K562 (cell line): ENCODE measurements around the gene COMMD2.

Experiments
- HBP1 ChIP-seq: fragments of 450-650 bp; formaldehyde crosslinking; IDR thresholded peaks from 2 replicates; pipeline ENCODE4 v1.4.0; 2022; ENCODE audit warnings: missing genetic modification characterization
- MAFK ChIP-seq: IDR thresholded peaks from 2 replicates; pipeline ENCODE4 v1.6.1; 2011; ENCODE audit warnings: low read length, improper control_type of control experiment
- PCBP1 ChIP-seq: fragments of 200-400 bp; formaldehyde crosslinking; IDR thresholded peaks from 2 replicates; pipeline ENCODE4 v1.6.1; 2018; ENCODE audit warnings: mild to moderate bottlenecking, low read depth, low read length; ENCODE audit not compliant: poor library complexity, severe bottlenecking
- POLR2AphosphoS2 ChIP-seq: IDR thresholded peaks from 2 replicates; pipeline ENCODE4 v1.6.1; 2012; ENCODE audit warnings: low read length, improper control_type of control experiment
- RCOR1 ChIP-seq, 2 experiments: IDR thresholded peaks; 2 replicates each; pipeline ENCODE4 v1.6.1; 2012; ENCODE audit warnings: low read depth in 2 of 2, low read length in 2 of 2, borderline replicate concordance in 1 of 2, improper control_type of control experiment in 1 of 2
- TGIF2 ChIP-seq: sonication (generic); formaldehyde crosslinking; IDR thresholded peaks from 2 replicates; pipeline ENCODE4 v1.8.1; 2022; ENCODE audit warnings: mild to moderate bottlenecking, missing genetic modification reagents, moderate library complexity
- ZFP91 ChIP-seq: sonication (generic); formaldehyde crosslinking; IDR thresholded peaks from 2 replicates; pipeline ENCODE4 v1.8.0; 2022; ENCODE audit warnings: mild to moderate bottlenecking, missing genetic modification reagents
- ZNF324 ChIP-seq: fragments of 250-450 bp; sonication (Bioruptor Pico); IDR thresholded peaks from 2 replicates; pipeline ENCODE4 v1.4.0; 2020; ENCODE audit warnings: mild to moderate bottlenecking

DNA sequence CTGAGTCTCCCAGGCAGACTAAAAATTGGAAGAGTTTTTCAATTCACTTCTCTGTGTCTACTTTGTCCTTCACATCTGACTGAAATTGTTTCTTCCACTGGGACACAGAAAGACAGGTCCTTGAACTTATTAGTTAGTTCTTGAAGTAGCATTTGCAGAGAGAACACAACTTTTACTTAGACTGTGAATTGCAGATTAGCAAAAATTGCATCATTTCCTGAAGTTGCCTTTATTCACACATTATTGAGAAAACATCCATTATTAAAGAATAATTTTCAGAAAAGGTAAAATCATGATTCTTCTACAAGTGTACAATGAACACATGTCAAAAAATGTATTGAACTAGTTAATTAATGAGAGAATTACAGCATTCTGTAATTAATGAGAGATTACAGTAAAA is 1.4 kb upstream of the COMMD2 start:
- TF ChIP-seq PCBP1 = no peak
- TF ChIP-seq MAFK = no peak
- no peak for TF ChIP-seq HBP1 (CRISPR knock-in tag)
- TF ChIP-seq RCOR1 (IDR thresholded peaks at IDR 0.05; ENCODE audit: borderline replicate concordance in 1 of 2, low read depth in 2 of 2, low read length in 2 of 2) = no peak
- TF ChIP-seq ZFP91 (CRISPR knock-in tag) = no peak
- TF ChIP-seq ZNF324 (CRISPR knock-in tag) = no peak
- no peak for TF ChIP-seq TGIF2 (CRISPR knock-in tag)
- TF ChIP-seq POLR2AphosphoS2 = no peak
